GM18858 (cell line): ENCODE measurements around the gene RBMS1.

Experiments
- ATAC-seq: cut with Tn5 transposase; IDR thresholded peaks from one replicate; pipeline ENCODE4 v1.9.1; 2021; ENCODE audit not compliant: unreplicated experiment

The RBMS1 gene

GRCh38 chr2:160282063-160282580, 211.5 kb downstream of the RBMS1 start:
- ATAC-seq: no peak

GRCh38 chr2:160281213-160281612, 212.4 kb downstream of the RBMS1 start:
- no peak for ATAC-seq

GRCh38 chr2:160279813-160280465, 213.7 kb downstream of the RBMS1 start:
- ATAC-seq: no peak

- no peak for ATAC-seq
These were observed 214.8 kb downstream of the RBMS1 start for GRCh38 chr2:160278879-160279177.

- ATAC-seq: peak; percentile 59
These were observed 215.3 kb downstream of the RBMS1 start for GRCh38 chr2:160278101-160278878.

- ATAC-seq: no peak
These were observed 216.5 kb downstream of the RBMS1 start for GRCh38 chr2:160277151-160277550.

- no peak for ATAC-seq
These were observed 218.0 kb downstream of the RBMS1 start for GRCh38 chr2:160275656-160276055.

- no peak for ATAC-seq
These were observed 222.2 kb downstream of the RBMS1 start for GRCh38 chr2:160271171-160272086.

- no peak for ATAC-seq
These were observed 223.0 kb downstream of the RBMS1 start for GRCh38 chr2:160270571-160271113.

- ATAC-seq: peak; percentile 87
These were observed 223.6 kb downstream of the RBMS1 start for GRCh38 chr2:160269803-160270570.

GRCh38 chr2:160269365-160269764, 224.2 kb downstream of the RBMS1 start:
- ATAC-seq: no peak

GRCh38 chr2:160268151-160268781, 225.3 kb downstream of the RBMS1 start:
- ATAC-seq: no peak

- no peak for ATAC-seq
These were observed 225.9 kb downstream of the RBMS1 start for GRCh38 chr2:160267692-160268091.

- ATAC-seq: no peak
These were observed 226.6 kb downstream of the RBMS1 start for GRCh38 chr2:160267022-160267421.

- ATAC-seq: no peak
These were observed 227.5 kb downstream of the RBMS1 start for GRCh38 chr2:160266037-160266551.

- ATAC-seq: no peak
These were observed 229.3 kb downstream of the RBMS1 start for GRCh38 chr2:160264308-160264707.

- ATAC-seq: no peak
These were observed 231.9 kb downstream of the RBMS1 start for GRCh38 chr2:160261732-160262131.

- ATAC-seq: no peak
These were observed 235.2 kb downstream of the RBMS1 start for GRCh38 chr2:160258492-160258805.

- no peak for ATAC-seq
These were observed 235.7 kb downstream of the RBMS1 start for GRCh38 chr2:160257743-160258491.
